ELR (cell line): Measurements from ENCODE around the gene E2F6.
A peak's percentile ranks its signal among the peaks of the same experiment; 100 is the strongest.

ENCODE experiments used
- DNase-seq: peaks from one replicate; pipeline ENCODE4 v3.0.0-alpha.2; 2015; ENCODE audit warnings: low read depth

Gene E2F6

GRCh38 chr2:11456251-11456650 is 9.7 kb downstream of the E2F6 start:
- DNase-seq, result no peak

GRCh38 chr2:11454824-11455223 is 11.1 kb downstream of the E2F6 start:
- DNase-seq, result no peak

- no peak for DNase-seq
Observed at GRCh38 chr2:11450791-11451190, 15.2 kb downstream of the E2F6 start.

- peak; percentile 57 for DNase-seq
Observed at GRCh38 chr2:11446733-11447248, 19.2 kb downstream of the E2F6 start.

DNA sequence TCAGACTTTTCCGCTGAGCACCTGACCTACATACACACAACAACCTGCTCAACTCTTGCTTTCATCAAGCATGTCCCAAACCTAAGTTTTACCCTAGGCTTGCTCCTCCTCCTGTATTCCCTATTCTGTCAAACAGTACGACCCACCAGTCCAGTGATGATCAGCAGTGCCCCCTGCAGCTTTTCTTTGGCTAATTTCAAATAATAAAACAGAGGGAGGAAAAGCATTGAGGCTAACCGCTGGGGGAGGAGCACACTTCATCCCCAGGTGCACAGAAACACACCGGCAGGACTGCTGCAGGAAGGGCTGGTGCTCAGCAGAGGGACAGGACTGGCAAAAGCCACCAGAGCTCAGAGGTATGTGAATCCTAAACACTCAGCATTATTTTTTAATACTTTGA is 21.2 kb downstream of the E2F6 start:
- DNase-seq, result no peak

DNA sequence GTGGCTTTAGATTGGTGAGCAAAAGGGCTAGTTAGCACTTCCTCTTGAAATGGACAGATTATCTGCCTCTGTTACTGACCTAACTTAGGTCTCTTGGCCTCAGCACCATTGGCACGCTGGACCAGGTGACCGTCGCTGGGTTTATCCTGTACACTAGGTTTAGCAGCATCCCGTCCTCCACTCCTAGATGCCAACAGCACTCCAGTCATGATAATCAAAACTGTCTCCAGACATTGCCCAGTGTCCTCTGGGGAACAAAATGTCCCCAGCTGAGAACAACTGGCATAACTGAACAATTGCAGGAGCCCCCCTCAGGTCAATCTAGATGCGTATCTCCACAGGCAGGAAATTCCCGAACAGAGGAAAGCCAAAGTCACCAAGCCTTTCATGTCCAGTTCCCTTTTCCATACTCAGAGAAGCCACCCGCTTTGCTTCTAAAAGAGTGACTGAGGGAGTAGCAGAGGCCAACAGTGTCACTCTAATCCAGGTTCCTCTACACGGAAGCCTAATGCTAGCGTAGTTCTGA is 27.3 kb downstream of the E2F6 start:
- no peak for DNase-seq

DNA sequence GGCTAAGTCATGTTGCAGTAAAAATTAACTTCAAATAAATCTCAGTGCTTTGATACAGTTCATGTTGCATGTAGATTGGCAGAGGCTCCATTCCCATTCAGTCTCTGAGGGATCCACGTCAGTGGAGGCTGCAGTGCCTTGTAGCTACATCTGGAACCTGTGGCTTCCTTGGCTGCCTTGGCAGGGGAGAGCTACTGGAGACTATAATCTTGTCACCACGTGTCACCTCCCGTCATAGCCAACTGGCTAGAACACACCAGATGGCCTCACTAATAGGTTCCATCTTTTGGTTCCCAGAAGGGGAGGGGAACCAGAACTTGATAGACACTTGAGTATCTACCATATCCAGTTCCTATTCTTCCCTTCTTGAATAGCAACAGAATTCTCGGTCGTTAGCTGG is 28.4 kb downstream of the E2F6 start:
- DNase-seq, result no peak

GRCh38 chr2:11435036-11435435 is 30.9 kb downstream of the E2F6 start:
- no peak for DNase-seq

GRCh38 chr2:11434443-11434842 is 31.5 kb downstream of the E2F6 start:
- no peak for DNase-seq

- no peak for DNase-seq
Observed at GRCh38 chr2:11433822-11434221, 32.1 kb downstream of the E2F6 start.

DNA sequence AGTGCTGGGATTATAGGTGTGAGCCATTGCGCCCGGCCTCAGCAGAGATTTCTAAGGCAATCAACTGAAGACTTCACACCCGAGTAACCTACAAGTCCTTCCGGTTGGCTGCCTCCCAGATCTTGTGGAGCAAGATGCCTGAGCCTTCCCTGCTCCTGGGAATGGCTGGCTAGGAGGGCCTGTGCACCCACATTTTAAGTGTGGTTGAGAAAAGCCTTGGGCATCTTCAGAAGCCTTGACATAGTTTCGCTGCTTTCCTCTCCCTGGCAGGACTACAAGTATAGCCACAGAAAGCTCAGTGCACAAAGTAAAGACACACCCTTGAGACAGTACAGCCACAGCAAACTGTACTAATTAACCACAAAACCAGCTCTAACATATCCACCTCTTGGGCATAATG is 35.2 kb downstream of the E2F6 start:
- no peak for DNase-seq

- no peak for DNase-seq
Observed at GRCh38 chr2:11427224-11427623, 38.7 kb downstream of the E2F6 start.

- DNase-seq, result no peak
Observed at GRCh38 chr2:11422901-11423435, 43.0 kb downstream of the E2F6 start.

DNA sequence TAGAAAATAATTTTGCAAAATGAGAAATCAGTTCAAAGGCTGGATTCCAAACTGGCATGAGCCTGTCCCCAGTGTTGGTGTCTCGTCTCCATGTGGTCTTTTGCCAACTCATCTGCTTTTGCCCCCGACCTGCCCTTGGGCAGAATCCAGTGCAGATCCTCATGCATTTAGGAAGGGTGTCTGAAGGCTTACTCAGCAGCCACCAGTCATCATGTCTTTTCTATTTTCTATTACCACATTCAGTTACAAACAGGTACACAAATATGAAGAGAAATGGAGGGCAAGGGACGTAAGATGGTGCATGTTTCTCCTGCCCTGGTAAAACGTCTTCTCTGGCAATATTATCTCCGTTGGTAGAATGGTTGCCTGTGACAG is 43.5 kb downstream of the E2F6 start:
- no peak for DNase-seq

- no peak for DNase-seq
Observed at GRCh38 chr2:11421863-11422490, 44.0 kb downstream of the E2F6 start.

- DNase-seq, result no peak
Observed at GRCh38 chr2:11420671-11421070, 45.3 kb downstream of the E2F6 start.

DNA sequence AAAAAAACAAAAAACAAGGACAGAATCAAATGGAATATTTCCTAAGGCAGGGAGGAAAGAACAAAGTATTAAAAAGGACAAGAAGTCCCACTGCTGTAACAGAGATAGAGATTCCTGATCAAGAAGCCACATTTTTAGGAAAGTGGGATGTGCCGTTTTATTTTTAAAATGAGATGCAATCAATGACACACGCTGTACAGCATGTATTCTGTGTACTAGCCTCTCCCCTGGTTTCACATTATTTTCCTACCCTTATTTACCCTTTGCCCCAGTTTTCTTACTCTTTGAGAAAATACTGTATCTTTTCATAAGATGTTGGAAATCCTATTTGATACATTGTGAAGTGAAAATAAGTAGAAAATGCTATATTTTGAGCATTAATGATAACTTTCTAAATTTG is 45.8 kb downstream of the E2F6 start:
- no peak for DNase-seq

DNA sequence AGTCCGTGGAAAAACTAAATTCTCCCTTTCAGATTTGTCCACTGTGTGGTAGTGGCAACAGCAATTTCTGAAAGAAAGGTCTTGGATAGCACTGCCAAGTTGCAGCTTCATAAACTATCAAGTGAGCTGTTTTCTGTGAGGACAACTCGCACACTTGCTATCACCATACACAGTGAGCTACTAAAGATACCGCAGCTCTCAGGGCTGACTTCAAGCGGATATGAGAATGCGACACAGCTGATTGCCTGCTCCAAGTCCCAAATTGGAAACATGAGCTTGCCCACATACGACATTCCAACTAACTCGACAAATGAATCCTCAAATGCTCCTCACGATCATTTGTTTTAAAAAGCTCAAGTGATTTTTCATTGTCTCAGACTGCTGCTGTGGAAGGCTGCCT is 46.2 kb downstream of the E2F6 start:
- peak; percentile 20 for DNase-seq

DNA sequence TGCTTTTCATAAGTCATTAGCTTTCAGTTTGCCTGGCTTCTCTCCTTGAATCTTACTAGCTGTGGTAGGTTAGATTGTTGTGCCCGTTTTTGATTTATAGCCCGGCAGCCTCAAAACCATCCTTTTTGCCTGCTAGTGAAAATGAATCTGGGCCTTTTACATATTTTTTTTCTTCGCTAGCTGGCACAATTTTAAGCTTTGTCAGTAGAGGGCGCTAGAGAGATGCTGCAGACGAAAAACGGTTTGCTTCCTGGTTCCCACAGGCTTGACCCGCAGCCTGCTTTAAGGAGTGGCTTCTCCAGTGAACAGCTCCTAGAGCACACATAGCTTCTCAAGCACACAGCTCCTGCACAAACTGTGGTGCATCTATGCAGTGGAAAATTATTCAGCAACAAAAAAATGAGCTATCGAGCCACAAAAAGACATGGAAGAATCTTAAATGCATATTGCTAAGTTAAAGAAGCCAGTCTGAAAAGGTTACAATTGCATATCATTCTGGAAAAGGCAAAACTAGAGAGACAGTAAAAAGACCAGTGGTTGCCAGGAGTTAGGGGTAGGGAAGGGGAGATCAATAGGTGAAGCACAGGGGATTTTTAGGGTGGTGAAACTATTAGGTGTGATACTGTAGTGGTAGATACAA is 47.9 kb downstream of the E2F6 start:
- DNase-seq, result peak; percentile 38

DNA sequence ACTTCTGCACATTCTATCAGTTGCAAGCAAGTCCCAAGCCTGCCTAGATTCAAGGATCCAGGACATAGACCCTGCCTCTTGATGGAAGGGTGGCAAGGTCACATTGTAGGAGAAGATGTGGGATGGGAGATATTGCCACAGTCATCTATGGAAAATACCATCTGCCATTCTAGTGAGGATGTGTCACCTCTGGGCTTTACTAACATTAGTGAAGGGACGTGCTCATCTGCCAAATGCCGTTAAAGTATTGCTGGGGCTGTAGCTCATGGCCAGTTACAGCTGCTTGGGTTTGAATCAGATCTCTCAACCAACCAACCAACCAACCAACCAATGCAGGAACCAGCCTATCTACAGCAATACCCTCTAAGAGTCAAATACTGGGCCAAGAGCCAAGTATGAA is 49.0 kb downstream of the E2F6 start:
- no peak for DNase-seq

GRCh38 chr2:11416186-11416585 is 49.8 kb downstream of the E2F6 start:
- no peak for DNase-seq

DNA sequence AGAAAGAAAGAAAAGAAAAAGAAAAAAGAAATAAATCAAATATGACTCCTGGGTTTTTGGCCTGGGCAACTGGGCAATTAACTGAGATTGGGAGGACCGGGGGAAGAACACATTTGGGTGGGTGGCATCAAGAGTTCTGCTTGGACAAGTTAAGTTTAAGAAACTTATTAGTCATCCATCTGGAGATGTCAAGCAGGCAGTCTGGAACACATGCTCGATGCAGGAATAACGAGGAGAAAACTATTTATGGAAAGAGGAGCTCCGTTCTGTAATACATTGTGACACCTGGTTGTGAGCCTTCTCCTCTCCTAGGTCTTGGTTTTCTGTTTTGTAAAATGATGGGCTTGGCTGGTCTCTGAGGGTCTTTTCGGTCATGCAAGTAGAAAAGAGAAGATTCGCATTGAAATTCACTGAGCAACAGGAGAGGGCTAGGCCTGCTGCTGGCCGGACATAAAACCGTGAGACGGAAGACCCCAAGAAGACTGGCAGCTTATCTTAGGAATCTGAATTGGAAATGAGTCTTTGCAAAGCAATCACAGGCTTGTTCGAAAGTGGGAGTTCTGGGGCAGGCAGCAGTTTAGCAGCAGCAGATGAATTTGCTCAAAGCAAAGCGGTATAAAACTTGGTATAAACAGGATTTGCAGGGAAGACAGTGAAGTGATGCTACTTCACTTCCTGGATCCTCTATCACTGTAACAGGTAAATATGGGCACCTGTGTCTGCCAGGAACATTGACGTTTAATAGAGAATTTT is 51.4 kb downstream of the E2F6 start:
- DNase-seq, result no peak

DNA sequence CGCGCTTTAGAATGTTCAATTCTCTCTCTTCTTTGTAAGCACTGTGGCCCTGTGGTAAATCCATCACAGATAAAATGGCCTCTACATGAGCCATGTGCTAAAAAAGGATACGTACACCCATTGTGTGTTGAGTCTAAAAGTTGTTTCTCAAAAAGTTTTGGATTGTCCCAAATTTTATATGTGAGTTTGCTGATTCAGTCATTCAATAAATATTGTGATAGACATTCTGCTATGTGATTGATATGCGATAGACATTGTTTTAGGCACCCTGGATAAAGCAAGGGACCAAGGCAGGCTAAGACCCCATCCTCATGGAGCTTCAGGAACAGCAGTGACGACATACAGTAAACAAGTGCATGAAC is 53.5 kb downstream of the E2F6 start:
- DNase-seq, result no peak
